ENCODE data around the gene MMP25.

The MMP25 gene

GRCh38 chr16:3045758-3046640 lies at the start of gene MMP25:
MMP25 (plus strand) TSS chr16:3046561; CDS start chr16:3046918, 357 bp downstream.
- DNase-seq: peak in 1 of 2 experiments; percentile 25

GRCh38 chr16:2999929-3000328 lies 46.4 kb upstream of the MMP25 start:
- DNase-seq: no peak

- DNase-seq: no peak
Measured at GRCh38 chr16:3000540-3000939, 45.8 kb upstream of the MMP25 start.

- no peak for DNase-seq
Measured at GRCh38 chr16:3001316-3001715, 45.0 kb upstream of the MMP25 start.

GRCh38 chr16:3003582-3004270 lies 42.6 kb upstream of the MMP25 start:
- DNase-seq: peak; percentile 85 to 86

- DNase-seq: no peak
Measured at GRCh38 chr16:3004319-3004718, 42.0 kb upstream of the MMP25 start.

- peak in 1 of 2 experiments; percentile 2 for DNase-seq
Measured at GRCh38 chr16:3004781-3005284, 41.5 kb upstream of the MMP25 start.

- DNase-seq: peak; percentile 27 to 46
Measured at GRCh38 chr16:3007059-3007956, 39.1 kb upstream of the MMP25 start.

- peak; percentile 16 to 43 for DNase-seq
Measured at GRCh38 chr16:3007957-3008689, 38.2 kb upstream of the MMP25 start.

- no peak for DNase-seq
Measured at GRCh38 chr16:3008690-3009037, 37.7 kb upstream of the MMP25 start.

- no peak for DNase-seq
Measured at GRCh38 chr16:3009568-3010390, 36.6 kb upstream of the MMP25 start.

- DNase-seq: no peak
Measured at GRCh38 chr16:3010510-3010909, 35.9 kb upstream of the MMP25 start.

- no peak for DNase-seq
Measured at GRCh38 chr16:3012246-3012645, 34.1 kb upstream of the MMP25 start.

- DNase-seq: no peak
Measured at GRCh38 chr16:3012828-3013420, 33.4 kb upstream of the MMP25 start, which contains the start of gene CLDN9. CLDN9 (plus strand) TSS chr16:3012923; CDS start chr16:3013363, 440 bp downstream.

- DNase-seq: no peak
Measured at GRCh38 chr16:3013491-3013951, 32.8 kb upstream of the MMP25 start.

GRCh38 chr16:3013998-3014690 lies 32.2 kb upstream of the MMP25 start:
- no peak for DNase-seq

- no peak for DNase-seq
Measured at GRCh38 chr16:3014971-3015370, 31.4 kb upstream of the MMP25 start.

GRCh38 chr16:3015865-3016521 lies 30.4 kb upstream of the MMP25 start:
- DNase-seq: no peak

- no peak for DNase-seq
Measured at GRCh38 chr16:3017344-3017743, 29.0 kb upstream of the MMP25 start.

All from Kasumi-1 (cell line).